OCI-LY7 (cell line): ENCODE data around the gene HOXB6. TPM values are rescaled to one million over a fixed set of nuclear protein-coding genes. Genes with fewer than 3 reads are reported as not detected.

Source experiments
- BruUV-seq: library from RNA; stranded (reverse); fragments of 400-500 nt; replicated peaks from 2 replicates; lab custom pipeline; 2021; lab: Mats Ljungman, UMichigan
- CTCF ChIA-PET: fragments of 300-600 bp; sonication (Branson Sonifier 250); formaldehyde crosslinking; loops from one replicate; lab custom pipeline; 2022; ENCODE audit warnings: antibody characterized with exemption; ENCODE audit not compliant: unreplicated experiment; lab: Charles Lee
- POLR2A ChIA-PET: fragments of 300-600 bp; sonication (Branson Sonifier 250); formaldehyde crosslinking; loops from one replicate; lab custom pipeline; 2022; ENCODE audit warnings: antibody characterized with exemption; lab: Charles Lee
- DNase-seq: peaks from one replicate; pipeline ENCODE4 v3.0.0-alpha.2; 2015; ENCODE audit warnings: low spot score
- H2AFZ ChIP-seq: fragments of 200-600 bp; sonication (generic), shearing (Covaris generic); 2 replicates; pipeline ENCODE4 v1.6.1; 2014; ENCODE audit warnings: mild to moderate bottlenecking, antibody characterized with exemption, low read length, moderate library complexity
- H3K27ac ChIP-seq: fragments of 200-600 bp; sonication (generic); 2 replicates; pipeline ENCODE4 v1.5.1; 2014; ENCODE audit warnings: mixed run types, low read depth, mild to moderate bottlenecking, moderate library complexity, low read length, inconsistent platforms; ENCODE audit not compliant: poor library complexity, severe bottlenecking
- H3K36me3 ChIP-seq: fragments of 200-600 bp; sonication (generic); 2 replicates; pipeline ENCODE4 v1.6.1; 2014; ENCODE audit warnings: mild to moderate bottlenecking, antibody characterized with exemption, low read length, moderate library complexity, mixed read lengths; ENCODE audit not compliant: insufficient read depth
- H3K4me1 ChIP-seq: fragments of 200-600 bp; sonication (generic); 2 replicates; pipeline ENCODE4 v1.5.1; 2014; ENCODE audit warnings: mild to moderate bottlenecking, low read length; ENCODE audit not compliant: insufficient read depth, poor library complexity, severe bottlenecking
- H3K4me2 ChIP-seq: fragments of 200-600 bp; sonication (generic); 2 replicates; pipeline ENCODE4 v1.6.1; 2014; ENCODE audit warnings: mild to moderate bottlenecking, low read length
- H3K4me3 ChIP-seq: fragments of 200-600 bp; sonication (generic); 2 replicates; pipeline ENCODE4 v1.5.1; 2014; ENCODE audit warnings: mild to moderate bottlenecking, low read depth, low read length; ENCODE audit not compliant: poor library complexity, severe bottlenecking
- H3K79me2 ChIP-seq: fragments of 200-600 bp; sonication (generic); 2 replicates; pipeline ENCODE4 v1.6.1; 2016; ENCODE audit warnings: low read depth, mild to moderate bottlenecking, low read length, moderate library complexity, mixed read lengths; ENCODE audit not compliant: insufficient read depth
- H3K9me2 ChIP-seq: fragments of 200-600 bp; sonication (generic); 2 replicates; pipeline ENCODE4 v1.6.1; 2016; ENCODE audit warnings: mild to moderate bottlenecking, low read length, mixed read lengths; ENCODE audit not compliant: insufficient read depth
- H3K9me3 ChIP-seq: fragments of 200-600 bp; sonication (generic); 2 replicates; pipeline ENCODE4 v1.6.1; 2014; ENCODE audit warnings: mild to moderate bottlenecking, mixed run types, low read length, mixed read lengths
- H4K20me1 ChIP-seq: fragments of 200-600 bp; sonication (generic); 2 replicates; pipeline ENCODE4 v1.6.1; 2014; ENCODE audit warnings: mild to moderate bottlenecking, antibody characterized with exemption, low read length, moderate library complexity, mixed read lengths; ENCODE audit not compliant: insufficient read depth
- EZH2phosphoT487 ChIP-seq: fragments of 200-600 bp; sonication (generic); IDR thresholded peaks from 2 replicates; pipeline ENCODE4 v1.6.1; 2018; ENCODE audit warnings: low read depth, borderline replicate concordance, mild to moderate bottlenecking, mixed run types, antibody characterized with exemption, low read length, moderate library complexity, mixed read lengths
- intact Hi-C: fragments of 100-400 bp; cut with micrococcal nuclease; formaldehyde crosslinking; loops from one replicate; pipeline ENCODE4 v1.10.0; 2022; ENCODE audit not compliant: unreplicated experiment
- total RNA-seq, 2 experiments: library from RNA; depleted of rRNA in 1 of 2; stranded (reverse); fragments of >200 nt in 1 of 2; shearing (Covaris generic) in 1 of 2; gene quantifications; 2 replicates each; pipeline ENCODE4 v1.2.3, GENCODE V29; 2014 to 2022
- TF ChIP-seq, protein P1 (sequence below): fragments of 200-600 bp; sonication (generic); conservative IDR thresholded peaks from 2 replicates; pipeline ENCODE4 v1.5.1; 2014; ENCODE audit warnings: mild to moderate bottlenecking, antibody characterized with exemption, low read length, moderate library complexity, mixed read lengths

HOXB6 gene
- total RNA-seq, 2 experiments from 2014 or later: not detected

DNA sequence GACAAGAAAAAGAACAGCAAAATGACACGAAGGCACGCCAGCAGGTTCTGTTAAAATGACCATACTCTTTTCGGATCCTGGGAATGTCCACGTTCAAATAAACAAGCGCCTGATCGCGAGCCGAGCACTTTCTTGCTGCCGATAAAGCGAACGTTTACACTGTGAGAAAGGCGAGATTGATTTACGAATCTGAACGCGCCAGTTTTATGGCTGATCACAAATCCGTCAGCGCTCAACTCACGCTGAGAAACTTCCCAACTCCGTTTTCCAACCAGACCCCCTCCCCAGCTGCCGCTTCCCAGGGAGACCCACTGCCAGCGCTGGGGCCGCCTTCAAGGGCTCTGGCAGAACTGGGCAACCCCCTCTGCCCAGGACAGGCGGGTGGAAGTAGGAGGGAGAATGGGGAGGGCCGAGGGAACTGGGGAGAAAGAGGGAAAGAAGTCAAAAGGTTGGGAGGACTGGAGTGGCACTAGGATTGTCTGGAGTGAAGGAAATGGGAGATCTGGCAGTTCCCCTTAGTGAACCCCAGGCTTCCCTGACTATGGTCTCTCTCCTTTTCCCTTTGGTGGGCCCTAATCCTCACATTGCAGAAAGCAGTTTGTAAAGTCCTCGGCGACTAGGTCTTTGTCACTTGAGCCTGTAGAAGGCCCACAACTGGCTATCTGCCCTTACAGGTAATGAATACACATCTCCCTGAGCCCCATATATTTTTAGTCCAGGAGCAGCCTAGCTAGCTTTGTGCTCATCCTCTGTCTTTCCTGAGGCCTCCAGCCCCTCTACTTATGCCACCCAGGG is 33.6 kb downstream of the HOXB6 start:
- Histone ChIP-seq H3K4me3 (no peak overlapping the region), H3K9me3 (no peaks in the 10 kb centered on the region), H3K9me2 (no peaks in the 10 kb centered on the region), H3K36me3 (peaks cover 5% of the 10 kb centered on the region; the same call in 1 of the 2 replicates), H3K79me2 (no peaks in the 10 kb centered on the region), H4K20me1 (no peaks in the 10 kb centered on the region), H3K4me1 (peaks cover under 1% of the 10 kb centered on the region), H3K4me2 (no peak overlapping the region), H3K27ac (no peak overlapping the region), H2AFZ (no peak overlapping the region)
- no TSS peak for BruUV-seq
- CTCF ChIA-PET: no interaction called here
- TF ChIP-seq, protein P1, sequence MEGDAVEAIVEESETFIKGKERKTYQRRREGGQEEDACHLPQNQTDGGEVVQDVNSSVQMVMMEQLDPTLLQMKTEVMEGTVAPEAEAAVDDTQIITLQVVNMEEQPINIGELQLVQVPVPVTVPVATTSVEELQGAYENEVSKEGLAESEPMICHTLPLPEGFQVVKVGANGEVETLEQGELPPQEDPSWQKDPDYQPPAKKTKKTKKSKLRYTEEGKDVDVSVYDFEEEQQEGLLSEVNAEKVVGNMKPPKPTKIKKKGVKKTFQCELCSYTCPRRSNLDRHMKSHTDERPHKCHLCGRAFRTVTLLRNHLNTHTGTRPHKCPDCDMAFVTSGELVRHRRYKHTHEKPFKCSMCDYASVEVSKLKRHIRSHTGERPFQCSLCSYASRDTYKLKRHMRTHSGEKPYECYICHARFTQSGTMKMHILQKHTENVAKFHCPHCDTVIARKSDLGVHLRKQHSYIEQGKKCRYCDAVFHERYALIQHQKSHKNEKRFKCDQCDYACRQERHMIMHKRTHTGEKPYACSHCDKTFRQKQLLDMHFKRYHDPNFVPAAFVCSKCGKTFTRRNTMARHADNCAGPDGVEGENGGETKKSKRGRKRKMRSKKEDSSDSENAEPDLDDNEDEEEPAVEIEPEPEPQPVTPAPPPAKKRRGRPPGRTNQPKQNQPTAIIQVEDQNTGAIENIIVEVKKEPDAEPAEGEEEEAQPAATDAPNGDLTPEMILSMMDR: no peak
- TF ChIP-seq EZH2phosphoT487: no peak
- POLR2A ChIA-PET: no interaction called here
- intact Hi-C loops: no loop called here
- no peak for DNase-seq

DNA sequence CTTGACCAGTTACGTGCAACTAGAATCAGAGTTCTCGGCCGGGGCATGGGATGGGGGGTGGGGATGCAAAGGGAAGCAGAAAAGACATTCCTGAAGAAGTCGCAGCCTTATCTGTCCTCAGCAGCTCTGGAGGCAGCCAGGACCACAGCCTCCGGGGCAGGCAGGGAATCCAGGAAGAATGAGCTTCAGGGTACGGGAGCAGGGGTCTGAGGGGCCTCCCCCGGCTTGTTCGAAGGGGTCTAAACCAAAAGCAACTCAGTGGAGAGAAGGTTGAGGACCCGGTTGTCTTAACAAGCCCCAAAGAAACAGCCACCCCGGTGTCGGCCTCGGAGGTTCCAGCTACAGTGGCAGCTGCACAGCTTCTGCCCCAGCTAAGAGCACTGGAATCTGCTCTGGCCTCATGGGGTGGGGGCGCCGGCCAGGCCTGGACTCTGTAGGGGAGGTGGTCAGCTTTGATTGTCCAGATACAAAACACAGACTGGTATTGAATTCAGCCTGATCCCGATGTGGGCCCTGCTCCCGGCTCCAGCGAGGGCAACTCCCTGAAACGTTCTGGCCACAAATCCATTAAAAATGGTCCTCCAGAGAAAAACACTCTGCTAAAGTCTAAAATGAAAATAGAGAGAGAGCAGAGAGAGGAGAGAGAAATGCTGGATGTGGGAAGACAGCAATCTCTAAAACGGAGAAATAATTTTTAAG is 34.3 kb downstream of the HOXB6 start:
- H3K27ac ChIP-seq: no peak overlapping the region
- no peak overlapping the region for H3K4me3 ChIP-seq
- ChIA-PET POLR2A (no interaction called here), CTCF (no interaction called here)
- H3K9me3 ChIP-seq: no peaks in the 10 kb centered on the region
- no peak overlapping the region for H3K4me2 ChIP-seq
- BruUV-seq: no TSS peak
- no peaks in the 10 kb centered on the region for H4K20me1 ChIP-seq
- TF ChIP-seq EZH2phosphoT487: no peak
- TF ChIP-seq, protein P1: no peak
- intact Hi-C loops: no loop called here
- no peak for DNase-seq
- H3K4me1 ChIP-seq: no peaks in the 10 kb centered on the region
- H2AFZ ChIP-seq: no peak overlapping the region
- H3K36me3 ChIP-seq: no peaks in the 10 kb centered on the region
- no peaks in the 10 kb centered on the region for H3K9me2 ChIP-seq
- no peaks in the 10 kb centered on the region for H3K79me2 ChIP-seq
